Inflammatory macrophage treated with lipopolysaccharide for 4 hours (primary cell): ENCODE data around the gene HMCN2.
A peak's percentile ranks its signal among the peaks of the same experiment; 100 is the strongest.
"Not testable (repeated sequence)": the region's sequence is repeated elsewhere in the genome, so short reads cannot be mapped to it uniquely, and the experiment has no call there.

Experiments used
- DNase-seq: peaks from one replicate; pipeline ENCODE4 v3.0.0-alpha.2; 2020

HMCN2 gene

DNA sequence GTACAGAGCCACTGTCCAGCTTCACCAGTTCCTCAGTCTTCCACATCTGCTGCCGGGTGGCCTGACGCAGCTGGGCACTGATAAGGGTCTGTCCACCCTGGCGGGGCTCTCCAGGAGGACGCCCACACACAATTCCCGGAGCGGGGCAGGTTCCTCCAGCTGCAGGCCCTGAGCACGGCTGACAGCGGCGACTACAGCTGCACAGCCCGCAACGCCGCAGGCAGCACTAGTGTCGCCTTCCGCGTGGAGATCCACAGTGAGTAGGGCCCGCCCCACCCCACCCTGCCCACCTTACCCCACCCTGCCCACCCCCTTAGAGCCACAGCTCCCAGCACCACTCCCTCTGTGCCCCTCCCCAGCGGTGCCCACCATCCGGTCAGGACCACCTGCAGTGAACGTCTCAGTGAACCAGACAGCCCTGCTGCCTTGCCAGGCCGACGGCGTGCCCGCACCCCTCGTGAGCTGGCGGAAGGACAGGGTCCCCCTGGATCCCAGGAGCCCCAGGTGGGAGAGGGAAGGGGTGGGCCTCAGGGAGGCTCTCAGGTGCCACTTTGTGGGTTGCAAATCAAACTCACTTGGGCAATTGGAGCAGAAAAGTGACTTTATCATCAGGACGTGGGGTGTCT lies 130.4 kb downstream of the HMCN2 start:
- DNase-seq: no peak

DNA sequence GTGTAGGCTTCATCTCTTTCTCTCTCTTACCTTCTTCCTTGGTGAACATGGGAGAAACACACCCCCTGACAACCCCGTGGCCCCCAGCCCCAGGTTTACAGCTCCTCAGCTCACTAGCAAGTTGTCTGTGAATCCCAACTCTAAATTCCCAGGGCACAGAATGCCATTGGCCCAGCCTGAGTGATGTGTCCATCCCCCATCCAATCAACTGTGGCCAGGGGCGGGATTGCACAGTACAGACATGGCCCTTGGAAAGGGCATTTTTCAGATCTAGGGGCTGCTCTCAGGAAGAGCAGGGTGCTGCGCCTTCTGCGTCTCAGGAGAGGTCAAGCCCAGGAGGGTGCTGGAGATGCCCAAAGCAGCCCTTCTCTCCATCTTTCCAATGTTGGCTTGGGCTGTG lies 131.0 kb downstream of the HMCN2 start:
- DNase-seq: no peak

DNA sequence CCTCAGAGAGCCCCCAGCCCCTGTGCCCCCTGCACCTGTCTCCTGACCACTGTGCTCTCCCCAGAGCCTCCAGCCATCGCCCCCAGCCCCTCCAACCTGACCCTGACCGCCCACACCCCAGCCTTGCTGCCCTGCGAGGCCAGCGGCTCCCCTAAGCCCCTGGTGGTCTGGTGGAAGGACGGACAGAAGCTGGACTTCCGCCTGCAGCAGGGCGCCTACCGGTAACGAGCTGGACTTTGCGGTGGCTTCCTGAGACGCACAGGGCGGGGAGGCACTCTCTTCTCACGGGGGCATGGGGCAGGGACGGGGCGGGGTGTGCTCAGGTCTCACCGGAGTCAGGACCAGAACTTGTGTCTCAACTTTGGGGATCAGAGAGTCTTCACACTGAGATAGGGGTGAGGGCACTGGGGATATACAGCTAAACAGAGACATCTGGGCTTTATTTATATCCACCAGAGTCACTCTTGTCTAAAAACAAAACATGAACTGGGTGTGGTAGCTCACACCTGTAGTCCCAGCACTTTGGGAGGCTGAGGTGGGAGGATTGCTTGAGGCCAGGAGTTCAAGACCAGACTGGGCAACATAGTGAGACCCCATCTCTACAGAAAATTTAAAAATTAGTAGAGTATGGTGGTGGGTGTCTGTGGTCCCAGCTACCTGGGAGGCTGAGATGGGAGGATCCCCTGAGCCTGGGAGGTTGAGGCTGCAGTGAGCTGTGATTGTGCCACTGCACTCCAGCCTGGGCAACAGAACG lies 133.1 kb downstream of the HMCN2 start:
- no peak for DNase-seq

GRCh38 chr9:130399768-130400167 lies 134.2 kb downstream of the HMCN2 start:
- DNase-seq: no peak

GRCh38 chr9:130400870-130401269 lies 135.3 kb downstream of the HMCN2 start:
- no peak for DNase-seq

- DNase-seq: not testable (repeated sequence)
These were observed 136.2 kb downstream of the HMCN2 start for GRCh38 chr9:130401742-130402141.

- no peak for DNase-seq
These were observed 136.7 kb downstream of the HMCN2 start for GRCh38 chr9:130402243-130402642.

GRCh38 chr9:130402645-130403440 lies 137.3 kb downstream of the HMCN2 start:
- no peak for DNase-seq

GRCh38 chr9:130405657-130406257 lies 140.2 kb downstream of the HMCN2 start:
- no peak for DNase-seq

DNA sequence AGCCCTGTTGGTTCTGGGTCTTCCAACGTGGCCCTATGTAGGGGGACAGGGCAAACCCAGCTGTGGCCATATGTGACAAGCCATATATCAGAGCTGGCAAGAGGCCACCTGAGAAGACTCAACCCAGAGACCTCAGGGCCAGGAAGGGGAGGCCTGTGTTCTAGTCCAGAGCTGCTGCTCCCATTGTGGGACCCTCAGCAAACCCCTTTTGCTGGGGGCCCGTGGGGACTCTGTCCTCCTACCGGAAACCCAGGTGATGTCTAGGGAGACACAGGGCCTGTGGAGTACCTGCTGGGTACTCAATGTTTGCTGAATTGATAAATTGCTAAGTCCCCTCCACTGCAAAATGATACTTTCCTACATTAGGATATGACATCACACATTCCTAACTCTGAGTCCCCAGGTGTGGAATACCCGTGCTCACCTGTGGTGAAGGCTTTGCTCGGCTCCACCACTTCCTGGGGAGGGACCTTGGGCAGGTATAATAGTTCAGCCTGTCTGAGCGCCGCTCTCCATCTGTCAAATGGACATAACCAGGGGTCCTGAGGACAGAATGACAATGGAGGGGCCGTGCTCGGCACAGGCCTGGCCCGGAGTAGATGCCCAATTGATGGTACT lies 140.8 kb downstream of the HMCN2 start:
- DNase-seq: no peak

DNA sequence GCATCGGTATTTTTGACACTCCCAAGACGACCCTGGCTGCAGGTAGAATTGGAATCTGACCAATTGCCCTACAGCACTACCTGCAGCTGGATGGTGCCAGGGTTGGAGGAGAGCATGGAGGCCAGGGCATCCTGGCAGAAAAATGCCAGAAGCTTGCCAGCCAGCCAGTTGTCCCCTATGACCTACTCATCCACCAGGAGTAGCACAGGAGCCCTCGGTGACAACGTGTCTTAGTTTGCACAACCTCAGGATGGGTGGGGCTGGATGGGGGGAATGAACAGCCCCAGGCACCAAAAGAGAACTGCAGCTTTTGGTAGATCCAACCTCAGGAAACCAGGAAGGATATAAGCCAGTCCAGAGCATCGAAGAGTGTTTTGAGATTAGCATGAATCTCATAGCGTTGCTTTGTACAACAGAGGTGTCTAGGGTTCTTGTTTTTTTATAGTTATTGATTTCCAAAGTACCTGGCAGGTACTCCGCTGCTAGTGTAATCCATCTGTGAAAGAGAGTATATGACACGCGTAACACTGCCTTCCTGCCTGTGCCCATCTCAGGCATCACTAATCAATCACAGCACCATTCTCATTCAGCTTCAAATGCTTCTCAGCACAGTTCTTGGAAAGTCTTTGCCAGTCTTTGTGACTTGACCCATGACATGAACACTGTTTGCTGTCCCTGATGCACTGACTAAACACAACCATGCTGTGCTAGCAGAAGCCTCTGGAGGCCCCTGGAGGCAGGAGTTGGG lies 142.5 kb downstream of the HMCN2 start:
- DNase-seq: no peak

DNA sequence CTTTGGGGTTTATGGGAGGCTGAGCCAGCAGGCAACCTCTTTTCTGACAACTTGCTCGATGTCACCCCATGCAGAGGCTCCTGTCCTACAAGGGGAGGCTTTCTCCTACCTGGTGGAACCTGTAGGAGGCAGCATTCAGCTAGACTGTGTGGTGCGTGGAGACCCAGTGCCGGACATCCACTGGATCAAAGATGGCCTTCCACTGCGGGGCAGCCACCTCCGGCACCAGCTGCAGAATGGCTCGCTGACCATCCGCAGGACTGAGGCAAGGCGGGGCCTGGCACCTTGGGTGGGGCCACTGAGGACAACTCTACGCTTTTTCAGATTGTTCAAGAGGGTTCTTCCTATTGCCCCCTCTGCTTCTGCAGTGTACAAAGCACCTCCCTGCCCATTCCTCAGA lies 143.1 kb downstream of the HMCN2 start:
- no peak for DNase-seq

GRCh38 chr9:130409246-130409645 lies 143.7 kb downstream of the HMCN2 start:
- DNase-seq: peak; percentile 79

GRCh38 chr9:130410443-130410842 lies 144.9 kb downstream of the HMCN2 start:
- DNase-seq: no peak

DNA sequence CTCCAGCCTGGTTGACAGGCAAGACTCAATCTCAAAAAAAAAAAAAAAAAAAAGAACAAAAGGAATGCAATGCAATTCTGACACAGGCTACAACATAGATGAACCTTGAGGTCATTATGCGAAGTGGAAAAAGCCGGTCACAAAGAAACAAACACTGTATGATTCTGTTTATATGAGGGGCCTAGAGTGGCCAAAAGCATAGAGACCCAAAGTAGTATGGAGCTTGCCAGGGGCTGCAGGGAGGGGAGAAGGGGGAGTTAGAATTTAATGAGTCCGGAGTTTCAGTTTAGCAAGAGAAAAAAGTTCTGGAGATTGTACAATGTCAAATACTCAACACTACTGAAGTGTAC lies 146.0 kb downstream of the HMCN2 start:
- DNase-seq: no peak

DNA sequence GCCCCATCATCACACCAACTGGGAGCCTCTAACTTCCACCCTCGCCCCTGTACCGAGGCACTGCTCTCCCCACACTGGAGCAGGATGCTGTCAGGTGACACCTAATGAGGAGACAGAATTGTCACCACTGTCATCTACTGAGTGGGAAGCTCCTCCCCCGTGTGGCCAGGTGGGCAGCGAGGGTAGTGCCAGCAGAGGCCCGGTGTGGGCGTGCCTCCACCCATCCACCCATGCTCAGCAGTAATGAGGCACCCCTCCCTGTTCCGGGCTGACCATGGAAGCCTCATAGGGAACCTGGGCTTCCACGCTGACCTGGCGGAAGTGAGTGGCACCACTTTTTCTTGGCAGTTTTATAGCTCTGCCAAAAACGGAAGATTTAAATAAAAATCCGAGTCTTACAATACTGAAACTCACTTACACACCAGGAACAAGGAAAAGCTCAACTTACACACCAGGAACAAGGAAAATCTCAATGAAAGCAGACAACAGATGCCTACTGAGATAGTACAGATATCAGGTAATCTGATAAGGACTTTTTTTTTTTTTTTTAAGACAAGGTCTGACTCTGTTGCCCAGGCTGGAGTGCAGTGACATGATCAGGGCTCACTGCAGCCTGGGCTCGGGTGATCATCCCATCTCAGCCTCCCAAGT lies 148.6 kb downstream of the HMCN2 start:
- no peak for DNase-seq

DNA sequence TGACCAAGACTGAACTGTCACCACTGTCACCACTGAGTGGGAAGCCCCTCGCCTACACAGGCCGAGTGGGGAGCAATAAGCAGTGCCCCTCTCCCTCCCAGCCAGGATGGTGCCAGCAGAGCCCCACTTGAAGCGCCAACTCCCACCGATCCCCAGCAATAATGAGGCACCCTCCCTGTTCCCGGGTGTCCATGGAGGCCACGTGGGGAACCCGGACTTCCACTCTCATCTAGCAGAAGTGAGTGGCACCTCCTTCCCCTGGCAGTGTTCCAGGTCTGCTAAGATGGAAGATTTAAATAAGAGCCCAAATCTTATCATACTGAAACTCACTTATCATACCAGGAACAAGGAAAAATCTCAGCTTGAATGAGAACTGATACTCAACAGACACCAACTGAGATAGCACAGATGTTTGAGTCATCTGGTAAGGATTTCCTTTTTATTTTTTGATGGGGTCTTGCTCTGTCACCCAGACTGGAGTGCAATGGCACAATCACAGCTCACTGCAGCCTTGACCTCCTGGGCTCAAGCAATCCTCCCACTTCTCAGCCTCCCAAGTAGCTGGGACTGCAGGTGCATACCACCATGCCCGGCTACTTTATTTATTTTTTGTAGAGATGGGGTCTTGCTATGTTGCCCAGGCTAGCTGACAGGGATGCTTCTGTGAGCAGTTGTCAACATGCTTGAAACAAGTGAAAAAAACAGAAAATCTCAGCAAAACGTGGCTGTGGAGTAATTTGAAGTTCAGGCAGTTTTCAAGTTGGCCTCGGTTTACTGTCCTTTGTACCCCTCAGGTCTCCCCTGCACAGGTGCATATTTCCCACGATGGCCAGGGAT lies 149.6 kb downstream of the HMCN2 start:
- peak; percentile 4 for DNase-seq

DNA sequence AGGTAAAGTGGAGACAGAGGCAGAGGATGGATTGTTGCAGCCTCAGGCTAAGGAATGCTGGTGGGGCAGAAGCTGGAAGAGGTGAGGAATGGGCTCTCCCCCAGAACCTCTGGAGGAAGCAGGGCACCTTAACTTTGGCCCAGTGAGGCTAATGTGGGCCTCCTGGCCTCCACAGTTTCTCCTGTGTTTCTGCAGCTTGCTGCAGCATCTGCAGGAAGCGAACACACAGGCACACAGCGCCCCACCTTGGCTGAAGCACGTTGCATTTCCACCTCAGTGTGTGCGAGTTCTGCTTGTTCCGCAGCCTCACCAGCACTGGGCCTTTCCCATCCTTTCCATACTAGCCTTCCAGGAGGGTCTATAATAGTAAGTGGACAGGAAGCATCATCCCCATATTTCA lies 152.0 kb downstream of the HMCN2 start:
- no peak for DNase-seq

DNA sequence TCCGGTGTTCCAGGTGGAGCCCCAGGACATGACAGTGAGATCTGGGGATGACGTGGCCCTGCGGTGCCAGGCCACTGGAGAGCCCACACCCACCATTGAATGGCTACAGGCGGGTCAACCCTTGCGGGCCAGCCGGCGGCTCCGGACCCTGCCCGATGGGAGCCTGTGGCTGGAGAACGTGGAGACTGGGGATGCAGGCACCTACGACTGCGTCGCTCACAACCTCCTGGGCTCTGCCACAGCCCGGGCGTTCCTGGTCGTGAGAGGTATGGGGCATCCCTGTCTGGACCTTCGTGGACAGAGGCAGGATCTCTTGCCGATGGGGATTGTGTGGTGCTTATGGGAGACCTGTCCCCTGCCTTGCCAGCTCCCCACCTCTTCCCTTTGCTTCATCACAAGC lies 153.2 kb downstream of the HMCN2 start:
- DNase-seq: no peak

DNA sequence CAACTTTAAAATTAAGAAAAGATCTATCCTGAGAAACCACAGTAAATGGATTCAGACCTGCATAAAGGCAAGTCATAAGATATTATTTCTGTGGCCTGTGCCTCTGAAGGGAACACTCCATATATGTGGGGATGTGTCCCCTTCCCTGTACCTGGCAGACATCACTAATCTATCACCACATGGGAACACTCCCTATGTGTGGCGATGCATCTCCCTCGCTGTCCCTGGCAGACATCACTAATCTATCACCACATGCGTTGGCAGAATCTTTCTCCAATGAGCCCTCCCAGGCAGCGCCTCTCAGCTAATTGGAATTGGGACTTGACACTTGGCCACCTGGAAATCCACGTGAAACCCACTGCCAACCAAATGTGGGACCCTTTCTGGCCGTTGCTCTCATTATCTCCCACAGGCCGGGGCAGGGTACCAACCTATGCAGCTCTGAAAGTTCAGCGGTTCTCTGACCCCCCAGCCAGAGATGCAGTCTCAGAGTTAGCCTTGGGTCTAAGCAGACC lies 154.0 kb downstream of the HMCN2 start:
- DNase-seq: no peak
